GM23338 (cell line): ENCODE measurements around the gene ADRB2.

Experiments
- JUNB ChIP-seq: IDR thresholded peaks from one replicate; pipeline ENCODE4 v1.6.1; 2016; ENCODE audit warnings: antibody characterized with exemption; ENCODE audit not compliant: unreplicated experiment
- POLR2AphosphoS5 ChIP-seq: IDR thresholded peaks from 2 replicates; pipeline ENCODE4 v1.6.1; 2016; ENCODE audit warnings: antibody characterized with exemption, low read depth
- STAT1 ChIP-seq: IDR thresholded peaks from one replicate; pipeline ENCODE4 v1.6.1; 2016; ENCODE audit warnings: antibody characterized with exemption; ENCODE audit not compliant: unreplicated experiment
- TF ChIP-seq, protein P1 (sequence below), 2 experiments: fragments of 200-600 bp in 1 of 2; sonication (generic) in 1 of 2; conservative IDR thresholded peaks; 2 replicates each; pipeline versions ENCODE4 v1.5.1 to v1.6.1; 2016 to 2017; ENCODE audit warnings: antibody characterized with exemption in 2 of 2, low read depth in 2 of 2, mild to moderate bottlenecking in 2 of 2, moderate library complexity in 1 of 2
- TF ChIP-seq, protein P2 (sequence below): IDR thresholded peaks from one replicate; pipeline ENCODE4 v1.6.1; 2018; ENCODE audit warnings: antibody characterized with exemption; ENCODE audit not compliant: unreplicated experiment

- TF ChIP-seq, protein P1, sequence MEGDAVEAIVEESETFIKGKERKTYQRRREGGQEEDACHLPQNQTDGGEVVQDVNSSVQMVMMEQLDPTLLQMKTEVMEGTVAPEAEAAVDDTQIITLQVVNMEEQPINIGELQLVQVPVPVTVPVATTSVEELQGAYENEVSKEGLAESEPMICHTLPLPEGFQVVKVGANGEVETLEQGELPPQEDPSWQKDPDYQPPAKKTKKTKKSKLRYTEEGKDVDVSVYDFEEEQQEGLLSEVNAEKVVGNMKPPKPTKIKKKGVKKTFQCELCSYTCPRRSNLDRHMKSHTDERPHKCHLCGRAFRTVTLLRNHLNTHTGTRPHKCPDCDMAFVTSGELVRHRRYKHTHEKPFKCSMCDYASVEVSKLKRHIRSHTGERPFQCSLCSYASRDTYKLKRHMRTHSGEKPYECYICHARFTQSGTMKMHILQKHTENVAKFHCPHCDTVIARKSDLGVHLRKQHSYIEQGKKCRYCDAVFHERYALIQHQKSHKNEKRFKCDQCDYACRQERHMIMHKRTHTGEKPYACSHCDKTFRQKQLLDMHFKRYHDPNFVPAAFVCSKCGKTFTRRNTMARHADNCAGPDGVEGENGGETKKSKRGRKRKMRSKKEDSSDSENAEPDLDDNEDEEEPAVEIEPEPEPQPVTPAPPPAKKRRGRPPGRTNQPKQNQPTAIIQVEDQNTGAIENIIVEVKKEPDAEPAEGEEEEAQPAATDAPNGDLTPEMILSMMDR (conservative IDR thresholded peaks at IDR 0.05; ENCODE audit: low read depth in 2 of 2): no peak
- TF ChIP-seq POLR2AphosphoS5 (no peak), JUNB (no peak), STAT1 (no peak)
- TF ChIP-seq, protein P2, sequence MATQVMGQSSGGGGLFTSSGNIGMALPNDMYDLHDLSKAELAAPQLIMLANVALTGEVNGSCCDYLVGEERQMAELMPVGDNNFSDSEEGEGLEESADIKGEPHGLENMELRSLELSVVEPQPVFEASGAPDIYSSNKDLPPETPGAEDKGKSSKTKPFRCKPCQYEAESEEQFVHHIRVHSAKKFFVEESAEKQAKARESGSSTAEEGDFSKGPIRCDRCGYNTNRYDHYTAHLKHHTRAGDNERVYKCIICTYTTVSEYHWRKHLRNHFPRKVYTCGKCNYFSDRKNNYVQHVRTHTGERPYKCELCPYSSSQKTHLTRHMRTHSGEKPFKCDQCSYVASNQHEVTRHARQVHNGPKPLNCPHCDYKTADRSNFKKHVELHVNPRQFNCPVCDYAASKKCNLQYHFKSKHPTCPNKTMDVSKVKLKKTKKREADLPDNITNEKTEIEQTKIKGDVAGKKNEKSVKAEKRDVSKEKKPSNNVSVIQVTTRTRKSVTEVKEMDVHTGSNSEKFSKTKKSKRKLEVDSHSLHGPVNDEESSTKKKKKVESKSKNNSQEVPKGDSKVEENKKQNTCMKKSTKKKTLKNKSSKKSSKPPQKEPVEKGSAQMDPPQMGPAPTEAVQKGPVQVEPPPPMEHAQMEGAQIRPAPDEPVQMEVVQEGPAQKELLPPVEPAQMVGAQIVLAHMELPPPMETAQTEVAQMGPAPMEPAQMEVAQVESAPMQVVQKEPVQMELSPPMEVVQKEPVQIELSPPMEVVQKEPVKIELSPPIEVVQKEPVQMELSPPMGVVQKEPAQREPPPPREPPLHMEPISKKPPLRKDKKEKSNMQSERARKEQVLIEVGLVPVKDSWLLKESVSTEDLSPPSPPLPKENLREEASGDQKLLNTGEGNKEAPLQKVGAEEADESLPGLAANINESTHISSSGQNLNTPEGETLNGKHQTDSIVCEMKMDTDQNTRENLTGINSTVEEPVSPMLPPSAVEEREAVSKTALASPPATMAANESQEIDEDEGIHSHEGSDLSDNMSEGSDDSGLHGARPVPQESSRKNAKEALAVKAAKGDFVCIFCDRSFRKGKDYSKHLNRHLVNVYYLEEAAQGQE: no peak
These were observed 40.0 kb upstream of the ADRB2 start for GRCh38 chr5:148786456-148786855.
